Activated T-helper 1 cell treated with anti-CD3 and anti-CD28 coated beads, Interleukin-2, amount 50 U/mL, for 16 hours (primary cell): ENCODE measurements around the gene IGF2R.
"Not testable (repeated sequence)": the region's sequence is repeated elsewhere in the genome, so short reads cannot be mapped to it uniquely, and the experiment has no call there.

ENCODE experiments used
- DNase-seq, 2 donors: peaks; one replicate each; pipeline ENCODE4 v3.0.0-alpha.2; 2020; ENCODE audit warnings: low read depth in 1 of 2, low spot score in 1 of 2

IGF2R gene

DNA sequence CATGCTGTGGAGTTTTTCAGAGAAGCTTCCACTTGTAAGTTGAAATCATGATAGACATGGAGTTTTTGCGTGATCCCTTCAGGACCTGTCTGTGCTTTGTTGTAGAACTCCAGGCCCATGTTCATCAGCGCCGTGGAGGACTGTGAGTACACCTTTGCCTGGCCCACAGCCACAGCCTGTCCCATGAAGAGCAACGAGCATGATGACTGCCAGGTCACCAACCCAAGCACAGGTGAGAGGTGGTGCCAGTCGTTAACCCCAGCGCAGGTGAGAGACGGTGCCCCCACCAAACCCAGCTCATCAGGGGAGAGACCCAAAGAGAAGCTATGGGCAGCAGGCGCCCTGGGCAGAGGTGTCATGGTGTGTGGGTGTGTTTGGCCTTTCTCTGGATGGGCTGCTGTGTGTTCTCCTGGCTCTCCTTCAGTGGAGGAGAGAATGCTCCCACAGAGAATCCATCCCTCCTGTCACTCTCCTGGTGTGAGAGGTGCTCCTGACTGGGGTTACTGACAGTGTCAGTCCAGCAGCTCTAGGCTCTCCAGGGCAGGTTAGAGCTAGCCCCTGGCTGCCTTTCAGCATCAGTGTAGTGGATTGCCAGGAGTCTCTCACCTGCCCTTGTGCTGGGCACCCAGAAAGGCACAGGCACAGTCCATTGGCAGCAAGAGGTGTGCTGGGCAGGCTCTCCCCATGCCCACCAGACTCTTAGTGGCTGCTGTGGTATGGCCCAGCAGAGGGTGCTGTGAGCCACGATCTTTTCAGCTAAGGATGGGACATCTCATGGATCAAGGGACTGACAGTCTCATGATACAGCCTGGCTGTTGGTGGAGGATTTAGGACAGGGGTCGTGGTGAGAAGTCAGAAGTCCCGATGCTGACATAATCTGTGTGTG, 103.2 kb downstream of the IGF2R start:
- no peak for DNase-seq

GRCh38 chr6:160073272-160073671, 104.4 kb downstream of the IGF2R start:
- no peak for DNase-seq

- DNase-seq: no peak
These were observed 107.1 kb downstream of the IGF2R start for GRCh38 chr6:160076009-160076408.

GRCh38 chr6:160077024-160077423, 108.1 kb downstream of the IGF2R start:
- no peak for DNase-seq

GRCh38 chr6:160077526-160077925, 108.6 kb downstream of the IGF2R start:
- DNase-seq: no peak

DNA sequence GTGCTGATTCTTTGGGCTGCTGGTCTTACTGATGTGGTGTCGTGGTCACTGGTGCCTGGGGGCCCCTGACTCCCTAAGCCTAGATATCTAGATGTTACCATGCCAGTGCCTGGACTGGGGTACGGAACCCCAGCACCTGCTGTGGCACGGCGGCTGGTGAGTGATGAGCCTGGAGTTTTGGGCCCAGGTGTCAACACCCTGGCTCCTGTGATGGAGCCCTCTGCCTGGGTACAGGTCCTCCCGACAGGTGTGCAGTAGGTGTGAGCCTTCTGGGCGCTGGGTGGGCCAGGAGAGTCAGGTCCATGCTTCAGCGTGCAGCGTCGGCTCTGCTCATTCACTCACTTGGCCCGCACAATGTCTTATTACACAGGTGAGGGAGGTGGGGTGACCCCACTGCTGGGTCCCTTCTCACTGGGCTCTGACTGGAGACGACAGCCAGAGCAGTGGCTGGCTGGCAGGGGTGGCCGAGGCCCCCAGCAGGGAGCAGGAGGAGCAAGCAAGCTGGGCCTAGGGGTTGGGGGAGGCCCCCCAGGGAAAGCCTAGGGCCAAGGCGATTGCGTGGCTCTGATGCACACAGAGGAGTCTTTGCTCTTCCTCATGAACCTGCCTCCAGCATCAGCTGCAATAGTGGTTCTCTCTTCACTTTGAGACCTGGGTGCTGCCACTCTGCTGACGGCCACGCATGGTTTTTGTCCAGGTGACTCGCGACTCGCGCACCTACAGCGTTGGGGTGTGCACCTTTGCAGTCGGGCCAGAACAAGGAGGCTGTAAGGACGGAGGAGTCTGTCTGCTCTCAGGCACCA, 110.2 kb downstream of the IGF2R start:
- no peak for DNase-seq

GRCh38 chr6:160079686-160080043, 110.8 kb downstream of the IGF2R start:
- DNase-seq: no peak

DNA sequence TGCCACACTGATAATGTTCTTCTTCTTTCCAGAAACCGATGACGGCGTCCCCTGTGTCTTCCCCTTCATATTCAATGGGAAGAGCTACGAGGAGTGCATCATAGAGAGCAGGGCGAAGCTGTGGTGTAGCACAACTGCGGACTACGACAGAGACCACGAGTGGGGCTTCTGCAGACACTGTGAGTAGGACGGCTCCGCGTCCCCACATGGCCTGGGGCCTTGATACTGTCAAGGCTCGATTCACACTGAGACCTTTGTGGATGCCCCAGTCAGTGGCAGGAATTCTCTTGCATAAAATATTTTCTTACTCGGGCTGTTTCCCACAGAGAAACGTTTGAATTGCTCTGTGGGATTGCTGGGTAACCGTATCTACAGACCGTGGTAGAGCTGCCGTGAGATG, 111.2 kb downstream of the IGF2R start:
- DNase-seq: no peak

- DNase-seq: no peak
These were observed 112.5 kb downstream of the IGF2R start for GRCh38 chr6:160081398-160081797.

DNA sequence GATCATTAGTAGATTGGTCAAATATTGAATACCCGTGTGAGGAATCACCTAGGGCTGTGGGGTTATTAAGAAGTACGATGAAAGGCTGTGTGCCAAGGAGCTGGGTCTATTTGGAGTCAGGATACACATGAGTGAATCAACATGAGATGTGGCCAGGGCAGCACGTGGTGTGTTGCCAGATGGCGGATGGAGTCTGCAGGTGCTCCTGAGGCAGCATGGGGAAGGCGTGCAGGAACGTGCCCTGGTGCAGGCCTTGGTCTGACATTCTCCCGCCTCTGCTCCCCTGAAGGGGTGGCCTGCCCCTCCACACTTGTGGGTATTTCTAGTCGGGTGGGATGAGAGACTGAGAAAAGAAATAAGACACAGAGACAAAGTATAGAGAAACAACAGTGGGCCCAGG, 113.7 kb downstream of the IGF2R start:
- DNase-seq: no peak

DNA sequence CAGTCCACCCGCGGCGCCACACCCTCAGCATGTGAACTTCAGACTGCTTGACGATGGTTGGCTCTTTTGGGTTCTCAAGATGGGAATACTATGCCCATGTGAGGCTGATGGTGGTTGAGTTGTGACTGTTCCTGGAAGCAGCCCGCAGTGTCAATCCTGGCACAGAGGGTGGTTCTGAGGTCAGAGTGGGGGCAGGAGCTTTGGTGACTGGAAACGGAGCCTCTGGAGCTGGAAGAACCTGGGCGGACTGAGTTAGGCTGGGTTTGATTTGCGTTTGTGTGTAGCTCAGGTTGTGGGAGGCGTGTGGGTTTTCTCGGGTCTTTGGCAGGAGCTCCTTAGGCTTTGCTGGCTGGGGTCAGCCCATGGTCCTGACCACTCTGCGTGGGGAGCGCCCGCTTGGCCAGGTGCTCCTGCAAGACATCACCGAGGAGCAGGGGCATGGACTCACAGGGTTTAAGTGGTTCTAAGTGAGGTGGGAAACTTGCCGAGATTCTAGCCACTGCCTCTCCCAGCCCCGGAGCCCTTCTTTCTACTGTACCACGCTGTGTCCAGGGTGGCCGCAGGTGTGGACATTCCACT, 115.4 kb downstream of the IGF2R start:
- DNase-seq: no peak

- no peak for DNase-seq
These were observed 116.3 kb downstream of the IGF2R start for GRCh38 chr6:160085226-160085625.

- no peak for DNase-seq
These were observed 117.0 kb downstream of the IGF2R start for GRCh38 chr6:160085713-160086505.

- DNase-seq: no peak
These were observed 117.9 kb downstream of the IGF2R start for GRCh38 chr6:160086754-160087153.

DNA sequence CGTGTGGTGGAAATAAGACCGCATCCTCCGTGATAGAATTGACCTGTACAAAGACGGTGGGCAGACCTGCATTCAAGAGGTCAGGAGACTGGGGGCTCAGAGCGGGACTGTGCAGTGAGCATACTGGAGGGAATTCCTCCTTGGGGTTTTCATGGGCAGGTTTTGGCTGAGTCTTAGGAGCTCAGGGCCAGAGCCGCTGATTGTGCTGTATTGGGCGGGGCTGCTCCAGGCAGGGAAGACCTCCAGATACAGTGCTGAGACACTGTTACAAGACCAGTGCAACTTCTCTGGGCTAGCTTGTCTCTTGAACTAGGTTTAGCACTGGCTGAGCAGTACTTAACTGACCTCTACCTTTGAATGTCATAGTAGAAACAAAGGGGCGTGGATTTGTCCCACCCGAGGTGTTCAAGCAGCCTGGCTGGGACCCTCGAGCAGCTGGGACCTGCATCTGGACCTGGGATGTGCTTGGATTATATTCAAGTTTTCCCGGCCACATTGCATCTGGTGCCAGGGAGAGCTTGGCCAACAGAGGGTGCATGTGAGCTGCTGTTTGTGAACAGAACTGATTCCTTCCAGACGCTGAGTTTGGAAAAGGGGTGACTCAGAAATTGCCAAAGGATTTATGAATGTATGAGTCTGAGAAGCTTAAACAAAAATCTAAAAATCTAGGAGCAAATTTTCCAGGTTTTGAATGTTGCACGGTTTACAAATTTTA, 119.3 kb downstream of the IGF2R start:
- no peak for DNase-seq

DNA sequence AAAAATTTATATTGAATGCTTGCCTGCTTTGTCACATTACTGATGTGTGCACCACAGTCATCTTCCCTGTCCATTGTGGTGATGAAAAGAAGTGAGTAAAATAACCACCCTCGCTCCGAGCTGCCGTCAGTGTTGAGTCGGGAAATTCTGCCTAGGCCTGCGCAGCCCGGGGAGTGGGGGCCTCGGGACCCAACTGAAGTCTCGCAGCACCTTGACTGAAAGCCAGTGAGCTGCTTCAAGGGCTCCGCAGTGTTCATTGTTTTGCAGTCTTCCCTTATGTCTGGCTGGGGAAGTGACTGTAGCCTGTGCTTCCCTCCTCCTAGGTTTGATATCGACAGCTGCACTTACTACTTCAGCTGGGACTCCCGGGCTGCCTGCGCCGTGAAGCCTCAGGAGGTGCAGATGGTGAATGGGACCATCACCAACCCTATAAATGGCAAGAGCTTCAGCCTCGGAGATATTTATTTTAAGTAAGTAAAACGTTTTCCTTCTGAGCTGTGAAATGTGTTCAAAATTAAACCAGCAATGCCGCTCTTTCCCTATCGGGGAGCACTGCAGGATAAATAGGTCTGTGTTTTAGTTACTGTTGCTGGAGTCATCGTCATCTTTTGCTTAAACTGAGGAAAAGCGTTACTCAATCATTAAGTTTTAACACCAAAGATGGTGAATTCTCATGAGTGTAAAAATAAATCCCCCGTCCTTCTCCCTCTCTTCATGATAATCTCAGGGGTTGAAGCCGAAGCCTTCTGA, 120.1 kb downstream of the IGF2R start:
- DNase-seq: no peak

DNA sequence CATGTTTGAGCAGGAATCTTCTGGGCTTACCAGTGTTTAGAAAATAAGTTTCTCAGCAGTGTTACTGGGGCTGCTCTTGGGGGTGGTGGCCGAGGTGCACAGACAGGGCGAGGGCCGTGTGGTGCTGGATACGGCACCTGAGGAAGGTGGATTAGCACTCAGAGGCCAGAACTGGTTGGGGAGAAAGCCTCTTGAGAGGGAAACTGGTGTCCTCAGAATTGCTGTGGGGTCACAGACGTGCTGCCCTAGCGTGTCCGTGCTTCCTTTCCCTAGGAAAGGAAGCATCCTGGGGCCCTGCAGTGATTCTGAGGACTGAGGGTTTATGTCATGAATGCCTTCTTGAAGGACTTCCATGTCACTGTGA, 120.6 kb downstream of the IGF2R start:
- DNase-seq: no peak

- DNase-seq: not testable (repeated sequence)
These were observed 121.8 kb downstream of the IGF2R start for GRCh38 chr6:160090442-160091239.

DNA sequence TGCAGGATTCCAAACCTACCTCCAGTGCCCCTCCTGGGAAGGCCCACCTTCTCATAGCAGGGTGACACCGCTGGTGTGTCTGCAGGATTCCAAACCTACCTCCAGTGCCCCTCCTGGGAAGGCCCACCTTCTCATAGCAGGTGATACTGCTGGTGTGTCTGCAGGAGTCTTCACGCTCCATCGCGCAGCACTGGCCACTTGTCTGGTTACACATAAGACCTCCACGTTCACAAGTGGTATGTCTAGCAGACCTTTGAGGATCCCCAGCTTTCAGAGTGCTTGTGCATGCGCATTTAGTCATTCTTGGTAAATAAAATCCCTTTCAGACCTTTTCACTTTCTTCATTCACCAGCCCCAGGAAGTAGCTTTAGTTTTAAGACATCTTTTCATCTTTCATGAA, 123.3 kb downstream of the IGF2R start:
- not testable (repeated sequence) for DNase-seq
